OCI-LY7 (cell line): Measurements from ENCODE around the gene MYT1. TPM values are rescaled to one million over a fixed set of nuclear protein-coding genes. Genes with fewer than 3 reads are reported as not detected.

Experiments
- BruUV-seq: library from RNA; stranded (reverse); fragments of 400-500 nt; replicated peaks from 2 replicates; lab custom pipeline; 2021; lab: Mats Ljungman, UMichigan
- CTCF ChIA-PET: fragments of 300-600 bp; sonication (Branson Sonifier 250); formaldehyde crosslinking; loops from one replicate; lab custom pipeline; 2022; ENCODE audit warnings: antibody characterized with exemption; ENCODE audit not compliant: unreplicated experiment; lab: Charles Lee
- POLR2A ChIA-PET: fragments of 300-600 bp; sonication (Branson Sonifier 250); formaldehyde crosslinking; loops from one replicate; lab custom pipeline; 2022; ENCODE audit warnings: antibody characterized with exemption; lab: Charles Lee
- DNase-seq: peaks from one replicate; pipeline ENCODE4 v3.0.0-alpha.2; 2015; ENCODE audit warnings: low spot score
- H2AFZ ChIP-seq: fragments of 200-600 bp; sonication (generic), shearing (Covaris generic); 2 replicates; pipeline ENCODE4 v1.6.1; 2014; ENCODE audit warnings: mild to moderate bottlenecking, antibody characterized with exemption, low read length, moderate library complexity
- H3K27ac ChIP-seq: fragments of 200-600 bp; sonication (generic); 2 replicates; pipeline ENCODE4 v1.5.1; 2014; ENCODE audit warnings: mixed run types, low read depth, mild to moderate bottlenecking, moderate library complexity, low read length, inconsistent platforms; ENCODE audit not compliant: poor library complexity, severe bottlenecking
- H3K36me3 ChIP-seq: fragments of 200-600 bp; sonication (generic); 2 replicates; pipeline ENCODE4 v1.6.1; 2014; ENCODE audit warnings: mild to moderate bottlenecking, antibody characterized with exemption, low read length, moderate library complexity, mixed read lengths; ENCODE audit not compliant: insufficient read depth
- H3K4me1 ChIP-seq: fragments of 200-600 bp; sonication (generic); 2 replicates; pipeline ENCODE4 v1.5.1; 2014; ENCODE audit warnings: mild to moderate bottlenecking, low read length; ENCODE audit not compliant: insufficient read depth, poor library complexity, severe bottlenecking
- H3K4me2 ChIP-seq: fragments of 200-600 bp; sonication (generic); 2 replicates; pipeline ENCODE4 v1.6.1; 2014; ENCODE audit warnings: mild to moderate bottlenecking, low read length
- H3K4me3 ChIP-seq: fragments of 200-600 bp; sonication (generic); 2 replicates; pipeline ENCODE4 v1.5.1; 2014; ENCODE audit warnings: mild to moderate bottlenecking, low read depth, low read length; ENCODE audit not compliant: poor library complexity, severe bottlenecking
- H3K79me2 ChIP-seq: fragments of 200-600 bp; sonication (generic); 2 replicates; pipeline ENCODE4 v1.6.1; 2016; ENCODE audit warnings: low read depth, mild to moderate bottlenecking, low read length, moderate library complexity, mixed read lengths; ENCODE audit not compliant: insufficient read depth
- H3K9me2 ChIP-seq: fragments of 200-600 bp; sonication (generic); 2 replicates; pipeline ENCODE4 v1.6.1; 2016; ENCODE audit warnings: mild to moderate bottlenecking, low read length, mixed read lengths; ENCODE audit not compliant: insufficient read depth
- H3K9me3 ChIP-seq: fragments of 200-600 bp; sonication (generic); 2 replicates; pipeline ENCODE4 v1.6.1; 2014; ENCODE audit warnings: mild to moderate bottlenecking, mixed run types, low read length, mixed read lengths
- H4K20me1 ChIP-seq: fragments of 200-600 bp; sonication (generic); 2 replicates; pipeline ENCODE4 v1.6.1; 2014; ENCODE audit warnings: mild to moderate bottlenecking, antibody characterized with exemption, low read length, moderate library complexity, mixed read lengths; ENCODE audit not compliant: insufficient read depth
- EZH2phosphoT487 ChIP-seq: fragments of 200-600 bp; sonication (generic); IDR thresholded peaks from 2 replicates; pipeline ENCODE4 v1.6.1; 2018; ENCODE audit warnings: low read depth, borderline replicate concordance, mild to moderate bottlenecking, mixed run types, antibody characterized with exemption, low read length, moderate library complexity, mixed read lengths
- intact Hi-C: fragments of 100-400 bp; cut with micrococcal nuclease; formaldehyde crosslinking; loops from one replicate; pipeline ENCODE4 v1.10.0; 2022; ENCODE audit not compliant: unreplicated experiment
- total RNA-seq, 2 experiments: library from RNA; depleted of rRNA in 1 of 2; stranded (reverse); fragments of >200 nt in 1 of 2; shearing (Covaris generic) in 1 of 2; gene quantifications; 2 replicates each; pipeline ENCODE4 v1.2.3, GENCODE V29; 2014 to 2022
- TF ChIP-seq, protein P1 (sequence below): fragments of 200-600 bp; sonication (generic); conservative IDR thresholded peaks from 2 replicates; pipeline ENCODE4 v1.5.1; 2014; ENCODE audit warnings: mild to moderate bottlenecking, antibody characterized with exemption, low read length, moderate library complexity, mixed read lengths

MYT1 gene
- total RNA-seq, 2 experiments from 2014 or later = 0.32 to 0.95 TPM

DNA sequence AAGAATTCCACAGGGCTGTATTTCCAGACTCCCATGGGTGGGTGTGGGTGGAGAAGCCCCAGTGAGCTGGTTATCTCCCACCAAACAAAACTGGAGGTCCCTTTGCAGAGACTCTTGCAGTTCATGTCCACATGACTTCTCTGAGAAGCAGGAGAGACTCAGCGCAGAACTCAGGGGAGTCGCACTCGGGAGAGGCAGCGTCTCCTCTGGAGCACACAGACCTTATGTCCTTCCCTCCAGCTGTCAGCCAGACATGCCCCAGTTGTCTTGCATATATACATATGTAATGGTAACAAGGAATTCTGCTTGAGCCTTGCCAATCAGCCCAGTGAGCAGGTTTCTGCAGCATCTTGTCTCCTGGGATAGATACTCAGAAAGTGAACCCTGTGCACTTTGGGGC lies 23.8 kb downstream of the MYT1 start:
- Histone ChIP-seq H3K79me2 (no peaks in the 10 kb centered on the region), H3K36me3 (no peaks in the 10 kb centered on the region), H3K4me2 (no peak overlapping the region), H4K20me1 (no peaks in the 10 kb centered on the region), H3K9me3 (0 out of 2 replicates have a peak, but pooled peaks cover 9% of the 10 kb centered on the region), H2AFZ (no peak overlapping the region), H3K4me1 (no peaks in the 10 kb centered on the region), H3K27ac (no peak overlapping the region), H3K4me3 (no peak overlapping the region), H3K9me2 (no peaks in the 10 kb centered on the region)
- intact Hi-C loops = no loop called here
- no peak for DNase-seq
- BruUV-seq = no TSS peak
- TF ChIP-seq, protein P1, sequence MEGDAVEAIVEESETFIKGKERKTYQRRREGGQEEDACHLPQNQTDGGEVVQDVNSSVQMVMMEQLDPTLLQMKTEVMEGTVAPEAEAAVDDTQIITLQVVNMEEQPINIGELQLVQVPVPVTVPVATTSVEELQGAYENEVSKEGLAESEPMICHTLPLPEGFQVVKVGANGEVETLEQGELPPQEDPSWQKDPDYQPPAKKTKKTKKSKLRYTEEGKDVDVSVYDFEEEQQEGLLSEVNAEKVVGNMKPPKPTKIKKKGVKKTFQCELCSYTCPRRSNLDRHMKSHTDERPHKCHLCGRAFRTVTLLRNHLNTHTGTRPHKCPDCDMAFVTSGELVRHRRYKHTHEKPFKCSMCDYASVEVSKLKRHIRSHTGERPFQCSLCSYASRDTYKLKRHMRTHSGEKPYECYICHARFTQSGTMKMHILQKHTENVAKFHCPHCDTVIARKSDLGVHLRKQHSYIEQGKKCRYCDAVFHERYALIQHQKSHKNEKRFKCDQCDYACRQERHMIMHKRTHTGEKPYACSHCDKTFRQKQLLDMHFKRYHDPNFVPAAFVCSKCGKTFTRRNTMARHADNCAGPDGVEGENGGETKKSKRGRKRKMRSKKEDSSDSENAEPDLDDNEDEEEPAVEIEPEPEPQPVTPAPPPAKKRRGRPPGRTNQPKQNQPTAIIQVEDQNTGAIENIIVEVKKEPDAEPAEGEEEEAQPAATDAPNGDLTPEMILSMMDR = no peak
- TF ChIP-seq EZH2phosphoT487 = no peak
- CTCF ChIA-PET = no interaction called here
- POLR2A ChIA-PET = no interaction called here

DNA sequence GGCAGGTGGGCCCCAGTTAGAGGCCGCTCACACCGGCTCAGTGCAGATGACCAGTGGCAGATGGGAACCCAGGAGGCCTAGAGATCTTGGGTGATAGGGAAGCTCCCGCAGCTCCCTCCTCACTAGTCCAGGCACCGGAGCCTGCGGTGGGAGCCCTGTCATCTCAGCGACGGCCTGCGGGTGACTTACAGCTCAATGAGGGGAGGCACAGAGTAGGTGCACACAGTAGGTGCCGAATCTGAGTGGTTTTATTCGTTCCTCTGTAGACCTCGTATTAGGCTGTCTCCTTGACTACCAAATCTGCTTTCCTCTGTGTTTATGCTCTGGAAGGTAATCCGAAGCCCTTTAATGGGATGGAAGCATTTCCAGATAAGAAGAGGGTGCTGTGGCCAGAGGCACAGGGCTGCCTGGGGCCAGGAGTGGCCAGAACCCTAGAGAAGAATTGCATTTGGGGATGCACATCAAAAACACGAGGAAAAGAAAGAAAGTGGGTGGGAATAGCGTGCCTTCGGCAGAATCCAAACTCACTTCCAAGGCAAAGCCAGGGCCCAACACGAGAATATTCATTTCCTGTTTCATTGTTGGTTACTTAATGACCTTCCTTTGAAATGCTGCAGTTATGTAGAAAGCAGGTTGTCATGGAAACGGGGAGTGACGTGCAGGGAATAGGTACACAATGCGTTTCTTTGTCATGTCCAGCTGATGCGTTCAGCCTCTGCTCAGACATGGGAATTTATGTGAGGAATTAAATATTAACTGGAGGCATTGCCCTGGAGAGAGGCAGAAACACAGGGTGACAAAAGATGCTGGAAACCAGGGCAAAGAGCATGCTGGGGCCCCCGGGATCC lies 24.7 kb downstream of the MYT1 start:
- Histone ChIP-seq H3K36me3 (no peaks in the 10 kb centered on the region), H3K9me2 (no peaks in the 10 kb centered on the region), H3K4me2 (no peak overlapping the region), H3K27ac (no peak overlapping the region), H3K79me2 (no peaks in the 10 kb centered on the region), H3K4me3 (no peak overlapping the region), H2AFZ (no peak overlapping the region), H3K4me1 (no peaks in the 10 kb centered on the region), H4K20me1 (no peaks in the 10 kb centered on the region), H3K9me3 (0 out of 2 replicates have a peak, but pooled peaks cover 9% of the 10 kb centered on the region)
- DNase-seq = no peak
- POLR2A ChIA-PET = no interaction called here
- BruUV-seq = no TSS peak
- intact Hi-C loops = no loop called here
- CTCF ChIA-PET = no interaction called here
- TF ChIP-seq, protein P1 = no peak
- TF ChIP-seq EZH2phosphoT487 = no peak

DNA sequence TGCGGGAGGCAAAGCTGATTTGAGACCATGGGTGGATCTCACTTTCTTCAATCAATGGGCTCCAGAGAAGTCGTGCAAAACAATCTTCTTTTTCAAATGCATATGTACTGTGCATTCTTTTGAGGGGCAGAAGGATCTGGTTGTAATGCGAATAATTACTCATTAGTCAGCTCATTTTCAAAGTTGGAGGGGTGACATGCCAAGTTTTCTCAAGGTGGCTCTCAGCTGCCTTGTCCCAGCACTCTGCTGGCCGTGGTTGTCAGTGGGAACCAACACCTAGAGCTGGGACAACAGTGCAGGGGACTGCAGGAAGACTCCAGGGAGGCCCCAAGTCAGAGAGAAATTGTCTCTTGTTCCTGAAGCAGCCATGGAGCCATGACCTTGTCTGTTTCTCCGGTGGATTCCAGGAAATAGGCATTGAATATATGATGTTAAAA lies 25.3 kb downstream of the MYT1 start:
- H3K4me3 ChIP-seq = no peak overlapping the region
- H3K9me2 ChIP-seq = no peaks in the 10 kb centered on the region
- BruUV-seq = no TSS peak

More for the DNA sequence above, 25.3 kb downstream of the MYT1 start:
- H3K9me3 ChIP-seq = 0 out of 2 replicates have a peak, but pooled peaks cover 9% of the 10 kb centered on the region
- TF ChIP-seq, protein P1 = no peak
- no peak for TF ChIP-seq EZH2phosphoT487
- ChIA-PET CTCF (no interaction called here), POLR2A (no interaction called here)
- H3K4me2 ChIP-seq = no peak overlapping the region
- H3K27ac ChIP-seq = no peak overlapping the region
- no peak for DNase-seq
- no peaks in the 10 kb centered on the region for H3K4me1 ChIP-seq
- H3K79me2 ChIP-seq = no peaks in the 10 kb centered on the region
- intact Hi-C loops = no loop called here
- H2AFZ ChIP-seq = no peak overlapping the region
- no peaks in the 10 kb centered on the region for H3K36me3 ChIP-seq
- H4K20me1 ChIP-seq = no peaks in the 10 kb centered on the region
